HepG2 (cell line): ENCODE results near the gene MSMP. TPM values are rescaled to one million over a fixed set of nuclear protein-coding genes. Genes with fewer than 3 reads are reported as not detected.
A peak's percentile ranks its signal among the peaks of the same experiment; 100 is the strongest.

ENCODE experiments used
- FOXM1 ChIP-seq: sonication (generic); formaldehyde crosslinking; IDR thresholded peaks from 2 replicates; pipeline ENCODE4 v1.5.0; 2020; ENCODE audit warnings: missing genetic modification reagents
- GABPB1 ChIP-seq: IDR thresholded peaks from 2 replicates; pipeline ENCODE4 v1.6.1; 2016; ENCODE audit warnings: mild to moderate bottlenecking, missing genetic modification reagents, moderate library complexity, missing compliant biosample characterization
- NCOA2 ChIP-seq: sonication (generic); formaldehyde crosslinking; IDR thresholded peaks from 2 replicates; pipeline ENCODE4 v1.8.0; 2022; ENCODE audit warnings: inconsistent platforms
- NFIB ChIP-seq: sonication (generic); formaldehyde crosslinking; IDR thresholded peaks from 2 replicates; pipeline ENCODE4 v1.9.0; 2021; ENCODE audit warnings: missing genetic modification reagents, mild to moderate bottlenecking, borderline replicate concordance
- NR2F2 ChIP-seq: IDR thresholded peaks from 2 replicates; pipeline ENCODE4 v1.6.1; 2012; ENCODE audit warnings: low read depth, inconsistent platforms, borderline replicate concordance
- POLR2A ChIP-seq, 2 experiments: IDR thresholded peaks; 2 replicates each; pipeline ENCODE4 v1.6.1; 2011; ENCODE audit warnings: low read depth in 2 of 2, low read length in 2 of 2, mild to moderate bottlenecking in 1 of 2, moderate library complexity in 1 of 2; ENCODE audit not compliant: insufficient read depth in 1 of 2
- RARG ChIP-seq: sonication (generic); formaldehyde crosslinking; IDR thresholded peaks from 2 replicates; pipeline ENCODE4 v1.4.0; 2020; ENCODE audit warnings: low read depth, mild to moderate bottlenecking, missing genetic modification reagents
- SATB2 ChIP-seq: sonication (generic); formaldehyde crosslinking; IDR thresholded peaks from 2 replicates; pipeline ENCODE4 v1.5.0; 2020; ENCODE audit warnings: missing genetic modification reagents
- SNAI1 ChIP-seq: sonication (generic); formaldehyde crosslinking; IDR thresholded peaks from 2 replicates; pipeline ENCODE4 v1.5.0; 2020; ENCODE audit warnings: mild to moderate bottlenecking, missing genetic modification reagents, borderline replicate concordance
- TMF1 ChIP-seq: sonication (generic); formaldehyde crosslinking; IDR thresholded peaks from 2 replicates; pipeline ENCODE4 v1.8.1; 2022; ENCODE audit warnings: low read depth, missing genetic modification reagents
- U2AF1 ChIP-seq: fragments of 200-400 bp; formaldehyde crosslinking; optimal IDR thresholded peaks from 2 replicates; pipeline ENCODE3; 2017; ENCODE audit warnings: mild to moderate bottlenecking, low read depth, low read length
- XBP1 ChIP-seq: sonication (generic); formaldehyde crosslinking; IDR thresholded peaks from 2 replicates; pipeline ENCODE4 v1.5.0; 2020; ENCODE audit warnings: missing genetic modification reagents
- ZFX ChIP-seq: sonication (generic); formaldehyde crosslinking; IDR thresholded peaks from 2 replicates; pipeline ENCODE4 v1.4.0; 2020; ENCODE audit warnings: mild to moderate bottlenecking, low read depth, missing genetic modification reagents, moderate library complexity
- ZNF180 ChIP-seq: sonication (generic); formaldehyde crosslinking; IDR thresholded peaks from 2 replicates; pipeline ENCODE4 v1.4.0; 2020; ENCODE audit warnings: low read depth, missing genetic modification reagents, borderline replicate concordance
- ZNF331 ChIP-seq: sonication (generic); formaldehyde crosslinking; IDR thresholded peaks from 2 replicates; pipeline ENCODE4 v1.4.0; 2020; ENCODE audit warnings: missing genetic modification reagents
- ZNF333 ChIP-seq: sonication (generic); formaldehyde crosslinking; IDR thresholded peaks from 2 replicates; pipeline ENCODE4 v1.4.0; 2020; ENCODE audit warnings: mild to moderate bottlenecking, missing genetic modification reagents, borderline replicate concordance
- ZNF343 ChIP-seq: sonication (generic); formaldehyde crosslinking; IDR thresholded peaks from 2 replicates; pipeline ENCODE4 v1.4.0; 2020; ENCODE audit warnings: mild to moderate bottlenecking, missing genetic modification reagents
- ZNF468 ChIP-seq: sonication (generic); formaldehyde crosslinking; IDR thresholded peaks from 2 replicates; pipeline ENCODE4 v1.8.0; 2022; ENCODE audit warnings: mild to moderate bottlenecking, moderate library complexity, missing genetic modification reagents
- ZNF563 ChIP-seq: sonication (generic); formaldehyde crosslinking; IDR thresholded peaks from 2 replicates; pipeline ENCODE4 v1.8.0; 2022; ENCODE audit warnings: mild to moderate bottlenecking, moderate library complexity, missing genetic modification reagents
- ZNF709 ChIP-seq: sonication (generic); formaldehyde crosslinking; IDR thresholded peaks from 2 replicates; pipeline ENCODE4 v1.5.0; 2020; ENCODE audit warnings: mild to moderate bottlenecking, missing genetic modification reagents
- ZNF768 ChIP-seq: sonication (generic); formaldehyde crosslinking; IDR thresholded peaks from 2 replicates; pipeline ENCODE4 v1.4.0; 2020; ENCODE audit warnings: missing genetic modification reagents
- ZSCAN20 ChIP-seq: sonication (generic); formaldehyde crosslinking; IDR thresholded peaks from 2 replicates; pipeline ENCODE4 v1.4.0; 2020; ENCODE audit warnings: missing genetic modification reagents, mild to moderate bottlenecking, borderline replicate concordance
- polyA plus RNA-seq, 8 experiments: library from polyadenylated mRNA; depleted of rRNA in 3 of 8; stranded (reverse) in 7 of 8; unstranded in 1 of 8; fragments of >200 nt; fragmentation: Illumina TruSeq in 4 of 8; extraction: Trizol in 4 of 8; gene quantifications; 2 replicates each; pipeline versions ENCODE4 v1.2.1 to v1.2.3, GENCODE V29; 2011 to 2016; ENCODE audit warnings: low read depth in 4 of 8, missing spikeins in 1 of 8, mixed read lengths in 1 of 8; ENCODE audit not compliant: insufficient read depth in 1 of 8
- total RNA-seq, 5 experiments: library from RNA; depleted of rRNA; stranded (reverse); fragments of >200 nt; fragmentation: Illumina TruSeq; extraction: Trizol; gene quantifications; 2 replicates each; pipeline ENCODE4 v1.2.3, GENCODE V29; 2016; ENCODE audit warnings: low read depth in 1 of 5
- TF ChIP-seq, protein P1 (sequence below): sonication (generic); formaldehyde crosslinking; IDR thresholded peaks from 2 replicates; pipeline ENCODE4 v1.8.0; 2022; ENCODE audit warnings: missing genetic modification reagents, low read depth, mild to moderate bottlenecking, borderline replicate concordance
- TF ChIP-seq, protein P2 (sequence below): sonication (generic); formaldehyde crosslinking; IDR thresholded peaks from 2 replicates; pipeline ENCODE4 v1.4.0; 2020; ENCODE audit warnings: missing genetic modification reagents, borderline replicate concordance
- TF ChIP-seq, protein P3 (sequence below): sonication (generic); formaldehyde crosslinking; IDR thresholded peaks from 2 replicates; pipeline ENCODE4 v1.8.0; 2022; ENCODE audit warnings: missing genetic modification reagents, mild to moderate bottlenecking, borderline replicate concordance
- TF ChIP-seq, protein P4 (sequence below): sonication (generic); formaldehyde crosslinking; conservative IDR thresholded peaks from 2 replicates; pipeline ENCODE4 v1.4.0; 2020; ENCODE audit warnings: missing genetic modification reagents

The MSMP gene
- total and polyA plus RNA-seq, 2 of the 13 experiments (the other 11 are each of a cell fraction or from before 2014, with no cell fraction given), result 0.24 to 0.46 TPM

DNA sequence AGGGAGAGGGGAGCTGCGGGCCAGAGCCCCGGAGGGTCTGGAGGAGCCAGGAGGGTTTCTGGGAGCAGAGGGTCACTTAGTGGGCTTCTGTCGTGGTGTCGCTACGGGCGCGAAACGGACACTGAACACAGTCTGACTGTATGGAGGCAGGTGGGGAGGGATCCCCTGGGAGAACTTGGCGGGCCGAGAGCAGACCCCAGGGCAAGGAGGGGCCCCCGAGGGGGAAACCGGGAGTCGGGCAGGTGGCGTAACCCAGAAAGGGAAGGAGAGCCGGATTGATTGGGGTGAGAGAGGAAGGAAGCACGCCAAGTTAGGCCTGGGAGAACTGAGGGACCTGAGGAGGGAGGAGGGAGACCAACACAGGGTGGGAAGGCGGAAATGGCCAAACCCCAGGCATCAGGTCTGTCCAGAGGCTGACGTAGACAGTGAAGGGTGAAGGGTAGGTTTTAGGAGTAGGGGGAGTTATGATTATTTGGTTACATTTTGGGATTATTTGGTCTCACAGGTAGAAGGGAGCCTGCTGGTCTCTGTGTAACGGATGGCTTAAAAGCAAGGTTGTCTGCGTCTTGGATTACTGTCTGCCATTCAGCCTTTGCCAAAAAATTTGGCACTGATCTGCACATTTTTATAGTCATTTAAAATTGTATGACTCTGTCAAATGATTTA, 3.3 kb upstream of the MSMP start (continued):
- TF ChIP-seq ZNF333 (CRISPR knock-in tag) (no peak), ZFX (CRISPR knock-in tag) (peak; percentile 17), NFIB (CRISPR knock-in tag) (no peak), RARG (CRISPR knock-in tag) (no peak), SNAI1 (CRISPR knock-in tag) (0 out of 2 replicates have a peak, but pooled peaks have one; percentile 51), ZNF343 (CRISPR knock-in tag) (0 out of 2 replicates have a peak, but pooled peaks have one; percentile 7), NR2F2 (peak; percentile 34; the same call in 1 of the 2 replicates), ZNF180 (CRISPR knock-in tag) (no peak), XBP1 (no peak), ZNF563 (CRISPR knock-in tag) (peak; percentile 43; the same call in 1 of the 2 replicates), SATB2 (CRISPR knock-in tag) (no peak), ZNF768 (CRISPR knock-in tag) (no peak), ZNF331 (CRISPR knock-in tag) (no peak), U2AF1 (peak; percentile 72), ZNF468 (CRISPR knock-in tag) (no peak), ZSCAN20 (peak; percentile 29; the same call in 1 of the 2 replicates), FOXM1 (no peak), TMF1 (no peak), POLR2A (IDR thresholded peaks at IDR 0.05; ENCODE audit: insufficient read depth in 1 of 2, low read depth in 2 of 2, low read length in 2 of 2) (peak; percentile 1 to 48; a peak in 3 of 4 replicates), GABPB1 (CRISPR knock-in tag) (peak; percentile 65; the same call in 1 of the 2 replicates), ZNF709 (CRISPR knock-in tag) (no peak), NCOA2 (CRISPR knock-in tag) (no peak)
- TF ChIP-seq, protein P1, sequence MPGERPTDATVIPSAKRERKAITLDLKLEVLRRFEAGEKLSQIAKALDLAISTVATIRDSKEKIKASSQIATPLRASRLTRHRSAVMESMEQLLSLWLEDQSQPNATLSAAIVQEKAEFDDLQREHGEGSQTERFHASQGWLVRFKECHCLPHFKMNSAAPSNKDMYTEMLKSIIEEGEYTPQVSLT (CRISPR knock-in tag), result no peak
- TF ChIP-seq, protein P2, sequence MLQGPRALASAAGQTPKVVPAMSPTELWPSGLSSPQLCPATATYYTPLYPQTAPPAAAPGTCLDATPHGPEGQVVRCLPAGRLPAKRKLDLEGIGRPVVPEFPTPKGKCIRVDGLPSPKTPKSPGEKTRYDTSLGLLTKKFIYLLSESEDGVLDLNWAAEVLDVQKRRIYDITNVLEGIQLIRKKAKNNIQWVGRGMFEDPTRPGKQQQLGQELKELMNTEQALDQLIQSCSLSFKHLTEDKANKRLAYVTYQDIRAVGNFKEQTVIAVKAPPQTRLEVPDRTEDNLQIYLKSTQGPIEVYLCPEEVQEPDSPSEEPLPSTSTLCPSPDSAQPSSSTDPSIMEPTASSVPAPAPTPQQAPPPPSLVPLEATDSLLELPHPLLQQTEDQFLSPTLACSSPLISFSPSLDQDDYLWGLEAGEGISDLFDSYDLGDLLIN, result no peak
- TF ChIP-seq, protein P3, sequence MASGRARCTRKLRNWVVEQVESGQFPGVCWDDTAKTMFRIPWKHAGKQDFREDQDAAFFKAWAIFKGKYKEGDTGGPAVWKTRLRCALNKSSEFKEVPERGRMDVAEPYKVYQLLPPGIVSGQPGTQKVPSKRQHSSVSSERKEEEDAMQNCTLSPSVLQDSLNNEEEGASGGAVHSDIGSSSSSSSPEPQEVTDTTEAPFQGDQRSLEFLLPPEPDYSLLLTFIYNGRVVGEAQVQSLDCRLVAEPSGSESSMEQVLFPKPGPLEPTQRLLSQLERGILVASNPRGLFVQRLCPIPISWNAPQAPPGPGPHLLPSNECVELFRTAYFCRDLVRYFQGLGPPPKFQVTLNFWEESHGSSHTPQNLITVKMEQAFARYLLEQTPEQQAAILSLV (CRISPR knock-in tag), result no peak; the same call in 1 of the 2 replicates
- TF ChIP-seq, protein P4, sequence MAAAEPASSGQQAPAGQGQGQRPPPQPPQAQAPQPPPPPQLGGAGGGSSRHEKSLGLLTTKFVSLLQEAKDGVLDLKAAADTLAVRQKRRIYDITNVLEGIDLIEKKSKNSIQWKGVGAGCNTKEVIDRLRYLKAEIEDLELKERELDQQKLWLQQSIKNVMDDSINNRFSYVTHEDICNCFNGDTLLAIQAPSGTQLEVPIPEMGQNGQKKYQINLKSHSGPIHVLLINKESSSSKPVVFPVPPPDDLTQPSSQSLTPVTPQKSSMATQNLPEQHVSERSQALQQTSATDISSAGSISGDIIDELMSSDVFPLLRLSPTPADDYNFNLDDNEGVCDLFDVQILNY (CRISPR knock-in tag), result 0 out of 2 replicates have a peak, but pooled peaks have one; percentile 1
